ENCODE results near the gene FBXL5.

Gene FBXL5

GRCh38 chr4:15558561-15558960 is 96.6 kb downstream of the FBXL5 start:
- no peak for DNase-seq (ENCODE audit: low read depth)

DNA sequence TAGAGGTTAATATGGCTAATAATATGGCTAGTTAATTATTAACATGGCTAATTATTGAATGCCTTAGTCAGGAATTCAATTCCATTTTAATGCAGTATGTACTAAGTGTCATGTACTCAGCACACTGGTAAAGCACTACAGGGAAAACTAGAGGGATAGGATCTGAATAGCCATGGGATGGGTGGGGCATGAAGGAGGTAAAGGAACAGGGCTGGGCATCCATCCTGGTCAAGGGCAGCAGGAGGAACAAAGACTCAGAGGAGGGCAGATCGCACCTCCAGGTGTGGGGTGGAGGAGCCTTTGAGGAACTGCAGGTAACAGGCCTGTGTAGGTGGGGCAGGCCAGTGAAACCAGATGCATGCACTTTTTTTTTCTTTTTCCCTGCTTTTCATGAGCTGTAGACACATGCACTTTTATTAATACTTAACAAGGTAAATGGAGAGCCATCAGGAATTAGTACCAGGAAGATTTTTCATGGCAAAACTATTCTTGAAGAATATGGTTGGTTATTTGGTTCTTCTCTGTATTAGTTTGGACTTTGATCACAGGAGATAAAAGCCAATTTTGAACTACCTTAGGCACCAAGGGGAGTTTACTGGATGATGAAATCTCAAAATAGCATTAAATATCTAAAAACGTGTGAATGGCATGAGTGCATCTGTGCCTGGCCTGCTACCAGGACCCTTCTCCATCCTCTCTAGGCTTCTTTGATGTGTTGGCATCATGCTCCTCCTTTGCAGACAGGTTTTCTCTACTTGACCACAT is 97.2 kb downstream of the FBXL5 start:
- DNase-seq (ENCODE audit: low read depth) = no peak

GRCh38 chr4:15556511-15557092 is 98.6 kb downstream of the FBXL5 start:
- no peak for DNase-seq (ENCODE audit: low read depth)
